Panc1 (cell line): ENCODE results near the gene TEAD2.

ENCODE experiments used
- TCF7L2 ChIP-seq: IDR thresholded peaks from 2 replicates; pipeline ENCODE4 v1.6.1; 2011; ENCODE audit warnings: mild to moderate bottlenecking, low read depth, low read length, inconsistent platforms
- TF ChIP-seq, protein P1 (sequence below), 2 experiments: IDR thresholded peaks; 2 replicates each; pipeline ENCODE4 v1.6.1; 2011 to 2012; ENCODE audit warnings: low read depth in 2 of 2, control low read depth in 1 of 2, low read length in 1 of 2, mild to moderate bottlenecking in 1 of 2, moderate library complexity in 1 of 2; ENCODE audit not compliant: insufficient read depth in 1 of 2

DNA sequence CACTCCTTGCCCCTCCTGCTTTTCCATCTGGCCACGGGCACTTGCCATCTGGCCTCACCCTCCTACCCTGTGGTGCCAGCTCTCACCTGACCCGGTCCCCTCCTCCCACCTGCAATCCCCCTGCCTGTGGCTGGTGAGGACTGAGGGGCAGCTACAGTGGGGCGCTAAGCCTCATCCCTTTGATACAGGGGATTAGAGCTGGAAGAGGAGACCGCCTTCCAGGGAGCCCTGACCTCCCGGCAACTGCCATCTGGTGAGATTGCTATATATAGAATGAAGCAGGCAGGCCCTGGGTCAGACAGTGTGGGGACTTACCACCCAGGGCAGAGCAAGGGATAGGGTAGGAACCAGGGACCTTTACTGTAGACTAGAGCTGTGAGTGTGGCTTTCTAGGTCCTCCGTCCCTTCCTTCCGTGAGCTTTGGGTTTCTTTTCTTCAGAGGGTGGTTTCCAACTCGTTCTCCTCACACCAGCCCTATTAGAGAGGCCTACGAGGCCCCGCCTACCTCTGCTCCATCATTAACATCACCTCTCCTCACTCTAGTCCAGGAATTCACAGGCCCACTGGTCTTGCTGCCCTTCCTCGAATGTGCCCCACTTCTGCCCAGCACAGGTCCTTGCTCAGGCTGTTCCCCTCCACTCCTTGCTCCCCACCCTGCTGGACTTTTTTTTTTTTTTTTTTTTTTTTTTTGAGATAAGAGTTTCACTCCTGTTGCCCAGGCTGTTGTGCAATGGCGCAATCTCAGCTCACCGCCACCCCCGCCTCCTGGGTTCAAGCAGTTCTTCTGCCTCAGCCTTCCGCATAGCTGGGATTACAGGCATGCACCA lies 33.6 kb upstream of the TEAD2 start:
- TF ChIP-seq TCF7L2: no peak
- TF ChIP-seq, protein P1, sequence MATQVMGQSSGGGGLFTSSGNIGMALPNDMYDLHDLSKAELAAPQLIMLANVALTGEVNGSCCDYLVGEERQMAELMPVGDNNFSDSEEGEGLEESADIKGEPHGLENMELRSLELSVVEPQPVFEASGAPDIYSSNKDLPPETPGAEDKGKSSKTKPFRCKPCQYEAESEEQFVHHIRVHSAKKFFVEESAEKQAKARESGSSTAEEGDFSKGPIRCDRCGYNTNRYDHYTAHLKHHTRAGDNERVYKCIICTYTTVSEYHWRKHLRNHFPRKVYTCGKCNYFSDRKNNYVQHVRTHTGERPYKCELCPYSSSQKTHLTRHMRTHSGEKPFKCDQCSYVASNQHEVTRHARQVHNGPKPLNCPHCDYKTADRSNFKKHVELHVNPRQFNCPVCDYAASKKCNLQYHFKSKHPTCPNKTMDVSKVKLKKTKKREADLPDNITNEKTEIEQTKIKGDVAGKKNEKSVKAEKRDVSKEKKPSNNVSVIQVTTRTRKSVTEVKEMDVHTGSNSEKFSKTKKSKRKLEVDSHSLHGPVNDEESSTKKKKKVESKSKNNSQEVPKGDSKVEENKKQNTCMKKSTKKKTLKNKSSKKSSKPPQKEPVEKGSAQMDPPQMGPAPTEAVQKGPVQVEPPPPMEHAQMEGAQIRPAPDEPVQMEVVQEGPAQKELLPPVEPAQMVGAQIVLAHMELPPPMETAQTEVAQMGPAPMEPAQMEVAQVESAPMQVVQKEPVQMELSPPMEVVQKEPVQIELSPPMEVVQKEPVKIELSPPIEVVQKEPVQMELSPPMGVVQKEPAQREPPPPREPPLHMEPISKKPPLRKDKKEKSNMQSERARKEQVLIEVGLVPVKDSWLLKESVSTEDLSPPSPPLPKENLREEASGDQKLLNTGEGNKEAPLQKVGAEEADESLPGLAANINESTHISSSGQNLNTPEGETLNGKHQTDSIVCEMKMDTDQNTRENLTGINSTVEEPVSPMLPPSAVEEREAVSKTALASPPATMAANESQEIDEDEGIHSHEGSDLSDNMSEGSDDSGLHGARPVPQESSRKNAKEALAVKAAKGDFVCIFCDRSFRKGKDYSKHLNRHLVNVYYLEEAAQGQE (IDR thresholded peaks at IDR 0.05; ENCODE audit: insufficient read depth in 1 of 2, low read depth in 2 of 2, low read length in 1 of 2): no peak
